ENCODE results near the gene SLC25A23.

DNA sequence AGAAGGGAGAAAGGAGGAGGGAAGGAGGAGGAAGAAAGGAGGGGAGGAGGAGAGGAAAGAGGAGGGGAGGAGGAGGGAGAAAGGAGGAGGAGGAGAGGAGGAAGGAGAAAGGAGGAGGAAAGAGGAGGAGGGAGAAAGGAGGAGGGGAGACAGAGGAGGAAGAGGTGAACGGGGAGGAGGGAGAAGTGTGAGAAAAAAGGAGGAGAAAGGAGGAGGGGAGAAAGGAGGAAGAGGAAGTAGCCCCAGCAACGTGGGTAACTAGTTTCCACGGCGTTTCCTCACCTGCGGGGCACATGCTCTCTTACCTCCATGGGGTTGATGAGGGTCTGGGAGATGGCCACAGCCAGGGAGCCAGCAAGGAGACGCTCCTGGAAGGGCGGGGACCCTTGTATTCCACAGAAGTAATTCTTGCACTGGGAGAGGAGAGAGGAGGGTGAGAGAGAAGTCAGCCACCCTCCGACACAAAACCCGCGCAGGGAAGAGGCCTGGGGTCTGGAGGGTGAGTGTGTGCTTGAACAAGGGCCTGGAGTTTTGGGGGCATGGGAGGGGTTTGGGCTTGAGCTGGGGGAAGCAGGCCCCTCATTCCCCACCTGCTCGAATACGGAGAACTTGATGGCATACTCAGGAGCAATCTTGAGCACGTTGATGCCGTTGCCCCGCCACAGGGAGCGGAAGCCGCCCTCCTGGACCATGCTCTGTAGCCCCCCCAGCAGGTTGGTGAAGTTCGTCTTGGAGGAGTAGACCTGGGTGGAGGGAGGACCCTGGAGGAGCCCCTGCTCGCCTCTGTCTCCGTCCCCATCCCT is 30.0 kb downstream of the SLC25A23 start:
- TF ChIP-seq, protein P1, sequence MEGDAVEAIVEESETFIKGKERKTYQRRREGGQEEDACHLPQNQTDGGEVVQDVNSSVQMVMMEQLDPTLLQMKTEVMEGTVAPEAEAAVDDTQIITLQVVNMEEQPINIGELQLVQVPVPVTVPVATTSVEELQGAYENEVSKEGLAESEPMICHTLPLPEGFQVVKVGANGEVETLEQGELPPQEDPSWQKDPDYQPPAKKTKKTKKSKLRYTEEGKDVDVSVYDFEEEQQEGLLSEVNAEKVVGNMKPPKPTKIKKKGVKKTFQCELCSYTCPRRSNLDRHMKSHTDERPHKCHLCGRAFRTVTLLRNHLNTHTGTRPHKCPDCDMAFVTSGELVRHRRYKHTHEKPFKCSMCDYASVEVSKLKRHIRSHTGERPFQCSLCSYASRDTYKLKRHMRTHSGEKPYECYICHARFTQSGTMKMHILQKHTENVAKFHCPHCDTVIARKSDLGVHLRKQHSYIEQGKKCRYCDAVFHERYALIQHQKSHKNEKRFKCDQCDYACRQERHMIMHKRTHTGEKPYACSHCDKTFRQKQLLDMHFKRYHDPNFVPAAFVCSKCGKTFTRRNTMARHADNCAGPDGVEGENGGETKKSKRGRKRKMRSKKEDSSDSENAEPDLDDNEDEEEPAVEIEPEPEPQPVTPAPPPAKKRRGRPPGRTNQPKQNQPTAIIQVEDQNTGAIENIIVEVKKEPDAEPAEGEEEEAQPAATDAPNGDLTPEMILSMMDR (IDR thresholded peaks at IDR 0.05), result no peak
- TF ChIP-seq POLR2A (IDR thresholded peaks at IDR 0.05), result no peak
- no peak for TF ChIP-seq EP300 (IDR thresholded peaks at IDR 0.05)
- no peak for TF ChIP-seq POLR2AphosphoS5 (IDR thresholded peaks at IDR 0.05)
